Measurements from ENCODE around the gene CAPN13. TPM values are rescaled to one million over a fixed set of nuclear protein-coding genes. Genes with fewer than 3 reads are reported as not detected.

Gene CAPN13
- total RNA-seq, 1 donor from 2014 or later: not detected

DNA sequence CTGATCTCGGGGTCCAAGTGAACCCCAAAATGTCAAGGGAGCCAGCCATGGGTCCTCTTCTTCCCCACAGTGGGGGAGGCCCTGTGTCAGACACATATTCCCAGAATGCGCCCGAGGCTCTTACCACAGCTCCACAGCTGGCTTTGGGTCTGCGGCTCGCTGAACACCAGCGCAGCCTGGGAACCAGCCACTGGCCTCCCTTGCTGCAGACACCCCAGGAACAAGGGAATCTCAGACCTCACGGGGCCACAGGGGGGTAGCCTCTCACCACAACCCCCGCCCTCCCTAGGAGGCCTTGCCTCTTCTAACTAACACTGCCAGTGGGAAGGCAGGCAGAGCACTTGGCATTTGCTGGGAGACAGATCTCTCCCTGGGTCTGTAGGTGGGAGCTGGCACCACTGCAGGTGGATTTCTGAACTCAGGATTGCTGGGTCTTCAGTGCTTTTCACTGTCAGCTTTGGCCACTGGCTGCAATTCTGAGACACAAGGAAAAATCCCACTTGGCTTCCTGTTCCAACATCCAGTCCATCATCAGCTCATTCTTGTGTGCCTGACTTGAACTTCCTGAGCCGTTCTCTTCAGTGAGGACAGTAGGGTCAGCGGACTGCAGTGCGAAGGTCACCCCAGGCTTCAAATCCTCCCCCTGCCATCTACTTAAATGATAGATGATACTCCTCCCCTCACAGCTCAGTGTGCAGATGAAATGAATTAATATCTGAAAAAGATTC, 128.7 kb downstream of the CAPN13 start:
- Mint-ChIP-seq H3K4me3 (no peak overlapping the region), H3K27ac (peak overlapping the region; percentile 74), H3K4me1 (peaks cover 11% of the 10 kb centered on the region), H3K27me3 (ENCODE audit: insufficient read depth, low read depth) (no peaks in the 10 kb centered on the region), H3K36me3 (no peaks in the 10 kb centered on the region), H3K9me3 (no peaks in the 10 kb centered on the region)
- no peak overlapping the region for H3K4me2 ChIP-seq
- no peaks in the 10 kb centered on the region for H4K20me1 ChIP-seq (ENCODE audit: low read depth)
- no peaks in the 10 kb centered on the region for H3F3A ChIP-seq (ENCODE audit: low read depth)
- H3K4me1 ChIP-seq: no peaks in the 10 kb centered on the region
- no peaks in the 10 kb centered on the region for H3K79me2 ChIP-seq (ENCODE audit: low read depth)
- H3K9ac ChIP-seq: no peak overlapping the region
- H3K27ac ChIP-seq: no peak overlapping the region
- H3K9me3 ChIP-seq (ENCODE audit: low read depth): no peaks in the 10 kb centered on the region
- TF ChIP-seq EZH2phosphoT487 (IDR thresholded peaks at IDR 0.05) (no peak), EZH2 (IDR thresholded peaks at IDR 0.05) (no peak)
- TF ChIP-seq, protein P1, sequence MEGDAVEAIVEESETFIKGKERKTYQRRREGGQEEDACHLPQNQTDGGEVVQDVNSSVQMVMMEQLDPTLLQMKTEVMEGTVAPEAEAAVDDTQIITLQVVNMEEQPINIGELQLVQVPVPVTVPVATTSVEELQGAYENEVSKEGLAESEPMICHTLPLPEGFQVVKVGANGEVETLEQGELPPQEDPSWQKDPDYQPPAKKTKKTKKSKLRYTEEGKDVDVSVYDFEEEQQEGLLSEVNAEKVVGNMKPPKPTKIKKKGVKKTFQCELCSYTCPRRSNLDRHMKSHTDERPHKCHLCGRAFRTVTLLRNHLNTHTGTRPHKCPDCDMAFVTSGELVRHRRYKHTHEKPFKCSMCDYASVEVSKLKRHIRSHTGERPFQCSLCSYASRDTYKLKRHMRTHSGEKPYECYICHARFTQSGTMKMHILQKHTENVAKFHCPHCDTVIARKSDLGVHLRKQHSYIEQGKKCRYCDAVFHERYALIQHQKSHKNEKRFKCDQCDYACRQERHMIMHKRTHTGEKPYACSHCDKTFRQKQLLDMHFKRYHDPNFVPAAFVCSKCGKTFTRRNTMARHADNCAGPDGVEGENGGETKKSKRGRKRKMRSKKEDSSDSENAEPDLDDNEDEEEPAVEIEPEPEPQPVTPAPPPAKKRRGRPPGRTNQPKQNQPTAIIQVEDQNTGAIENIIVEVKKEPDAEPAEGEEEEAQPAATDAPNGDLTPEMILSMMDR (IDR thresholded peaks at IDR 0.05): no peak
- no peaks in the 10 kb centered on the region for H3K27me3 ChIP-seq
- H3K4me3 ChIP-seq: no peak overlapping the region
- DNase-seq (ENCODE audit: low spot score): no peak
- H3K36me3 ChIP-seq: no peaks in the 10 kb centered on the region
- no peak overlapping the region for H2AFZ ChIP-seq (replicated peaks)

DNA sequence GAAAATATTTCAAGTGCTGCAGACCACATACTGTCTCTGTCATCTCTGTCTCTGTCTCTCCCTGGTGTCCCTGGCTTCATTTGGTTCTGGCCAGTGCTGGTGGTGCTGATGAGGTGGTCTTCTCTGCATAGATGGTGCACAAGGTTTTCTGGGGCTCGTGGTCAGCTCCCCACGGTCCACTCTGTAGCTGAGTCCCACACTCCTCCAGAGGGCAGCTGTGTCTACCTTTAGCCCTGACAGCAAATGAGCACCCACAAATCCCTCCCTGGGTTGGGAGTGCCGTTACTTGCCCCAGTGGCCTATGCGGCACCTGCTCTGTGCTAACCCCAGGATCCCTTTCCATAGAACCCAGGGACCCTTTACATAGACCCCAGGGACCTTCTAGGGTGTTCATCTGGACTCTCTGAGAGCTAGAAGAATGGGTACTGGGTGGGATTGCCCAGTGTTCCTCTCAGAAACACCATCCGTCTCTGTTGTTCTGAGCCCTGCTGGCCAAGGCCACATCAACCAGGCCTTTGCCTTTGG, 129.3 kb downstream of the CAPN13 start:
- H3K27ac ChIP-seq: no peak overlapping the region

GRCh38 chr2:30677231-30677630, 130.0 kb downstream of the CAPN13 start:
- no peak overlapping the region for H3K4me3 ChIP-seq
- Mint-ChIP-seq H3K4me3 (no peak overlapping the region), H3K4me1 (peaks cover 11% of the 10 kb centered on the region), H3K27ac (no peak overlapping the region), H3K9me3 (no peaks in the 10 kb centered on the region), H3K36me3 (no peaks in the 10 kb centered on the region), H3K27me3 (ENCODE audit: insufficient read depth, low read depth) (no peaks in the 10 kb centered on the region)
- H3K4me2 ChIP-seq: no peak overlapping the region
- H3K4me1 ChIP-seq: no peaks in the 10 kb centered on the region
- TF ChIP-seq, protein P1 (IDR thresholded peaks at IDR 0.05): no peak
- no peak for TF ChIP-seq EZH2 (IDR thresholded peaks at IDR 0.05)
- TF ChIP-seq EZH2phosphoT487 (IDR thresholded peaks at IDR 0.05): no peak
- no peaks in the 10 kb centered on the region for H3K79me2 ChIP-seq (ENCODE audit: low read depth)
- no peaks in the 10 kb centered on the region for H3K27me3 ChIP-seq
- H3K27ac ChIP-seq: no peak overlapping the region
- H4K20me1 ChIP-seq (ENCODE audit: low read depth): no peaks in the 10 kb centered on the region
- no peak for DNase-seq (ENCODE audit: low spot score)
- no peak overlapping the region for H3K9ac ChIP-seq
- H3K36me3 ChIP-seq: no peaks in the 10 kb centered on the region
- no peak overlapping the region for H2AFZ ChIP-seq (replicated peaks)
- H3F3A ChIP-seq (ENCODE audit: low read depth): no peaks in the 10 kb centered on the region
- H3K9me3 ChIP-seq (ENCODE audit: low read depth): no peaks in the 10 kb centered on the region

More for the DNA sequence above, 129.3 kb downstream of the CAPN13 start:
- H3K4me1 Mint-ChIP-seq: peaks cover 11% of the 10 kb centered on the region
- no peaks in the 10 kb centered on the region for H3K9me3 Mint-ChIP-seq
- no peak overlapping the region for H3K4me3 Mint-ChIP-seq
- Histone ChIP-seq H3K9me3 (ENCODE audit: low read depth) (no peaks in the 10 kb centered on the region), H3K4me1 (no peaks in the 10 kb centered on the region), H3K9ac (no peak overlapping the region), H3K27me3 (no peaks in the 10 kb centered on the region), H3K4me3 (no peak overlapping the region), H2AFZ (replicated peaks) (no peak overlapping the region), H4K20me1 (ENCODE audit: low read depth) (no peaks in the 10 kb centered on the region), H3K36me3 (no peaks in the 10 kb centered on the region), H3F3A (ENCODE audit: low read depth) (no peaks in the 10 kb centered on the region), H3K79me2 (ENCODE audit: low read depth) (no peaks in the 10 kb centered on the region), H3K4me2 (no peak overlapping the region)
- DNase-seq (ENCODE audit: low spot score): no peak
- TF ChIP-seq EZH2 (IDR thresholded peaks at IDR 0.05) (no peak), EZH2phosphoT487 (IDR thresholded peaks at IDR 0.05) (no peak)
- TF ChIP-seq, protein P1 (IDR thresholded peaks at IDR 0.05): no peak
- H3K27ac Mint-ChIP-seq: no peak overlapping the region
- H3K36me3 Mint-ChIP-seq: no peaks in the 10 kb centered on the region
- H3K27me3 Mint-ChIP-seq (ENCODE audit: insufficient read depth, low read depth): no peaks in the 10 kb centered on the region
